HTERT RPE-1 (cell line): ENCODE results near the gene ULK2.
"Not testable (repeated sequence)": the region's sequence is repeated elsewhere in the genome, so short reads cannot be mapped to it uniquely, and the experiment has no call there.

ENCODE experiments used
- in situ Hi-C: fragments of 300-500 bp; cut with MboI; formaldehyde crosslinking; loops from 4 replicates; pipeline ENCODE4 v1.14.3; 2020; ENCODE audit warnings: low sequenced_read_pairs

The ULK2 gene

DNA sequence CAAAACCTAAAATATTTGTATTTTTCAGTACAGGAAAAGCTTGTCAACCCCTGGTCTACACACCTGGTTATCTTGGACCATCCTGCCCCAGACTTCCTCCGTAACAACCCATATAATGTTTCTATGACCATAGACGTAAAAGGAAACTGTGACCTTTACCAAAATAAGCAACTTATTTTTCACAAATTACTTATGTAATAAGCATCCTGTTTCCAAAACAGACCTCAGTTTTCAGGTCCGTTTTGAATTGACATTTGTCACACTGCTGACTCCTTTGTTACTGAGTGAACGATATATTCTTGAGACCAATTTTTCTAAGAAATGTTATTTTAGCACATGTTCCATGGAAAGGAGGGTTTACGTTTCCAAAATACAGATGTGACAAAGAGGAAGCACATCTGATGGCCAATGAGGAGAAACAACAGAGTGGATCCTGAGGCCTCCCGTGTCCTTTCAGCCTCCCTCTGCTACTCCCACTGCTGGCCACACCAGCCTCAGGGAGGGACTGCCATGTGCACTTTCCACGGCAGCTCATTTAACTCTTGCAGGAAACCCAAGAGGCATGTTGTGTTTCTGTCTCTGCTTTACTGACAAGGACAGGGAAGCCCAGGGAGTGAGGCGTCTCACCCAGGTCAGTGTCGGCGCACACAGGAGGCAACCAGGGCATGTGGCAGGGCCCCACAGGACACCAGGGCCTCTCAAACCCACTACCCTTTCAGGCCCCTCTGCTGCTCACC, 99.5 kb downstream of the ULK2 start:
- in situ Hi-C loops = no loop called here

DNA sequence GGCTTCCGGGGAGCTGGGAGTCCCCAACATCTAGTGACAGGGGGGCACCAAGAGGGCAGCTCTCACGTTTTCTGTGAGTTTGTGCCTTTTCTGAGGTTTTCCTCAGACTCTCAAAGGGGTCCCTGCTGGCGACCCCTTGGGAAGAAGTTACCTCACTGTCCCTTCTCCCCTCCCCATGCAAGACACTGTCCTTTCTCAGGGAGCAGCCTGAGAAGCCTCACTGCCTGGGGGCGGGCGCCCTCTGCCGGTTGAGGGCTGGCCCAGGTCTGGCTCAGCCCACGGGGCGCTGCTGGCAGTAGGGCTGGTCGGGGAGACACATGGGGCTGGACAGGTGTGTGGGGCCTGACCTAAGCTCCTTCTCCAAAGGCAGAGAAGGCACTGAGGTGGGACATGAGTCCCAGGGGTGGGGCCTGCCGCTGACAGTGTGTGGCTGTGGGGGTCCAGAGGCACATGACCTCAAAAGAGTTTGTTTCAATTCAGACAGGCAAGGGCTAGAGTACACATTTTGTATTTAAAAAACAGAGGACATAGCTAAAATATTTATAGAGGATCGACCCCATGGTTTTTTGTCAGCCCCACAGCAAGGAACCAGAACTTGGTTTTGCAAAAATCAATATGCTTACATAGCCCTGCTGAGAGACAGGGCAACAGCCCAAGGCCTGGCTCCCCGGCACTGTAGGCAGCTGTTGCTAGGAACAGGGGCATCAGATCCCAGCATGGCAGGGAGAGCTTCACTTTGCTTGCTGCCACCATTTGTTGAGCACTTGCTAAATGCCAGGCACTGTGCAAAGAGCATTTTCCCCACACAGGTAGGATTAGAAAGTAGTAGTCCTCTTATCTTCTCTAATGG, 101.1 kb downstream of the ULK2 start:
- in situ Hi-C loops = no loop called here

DNA sequence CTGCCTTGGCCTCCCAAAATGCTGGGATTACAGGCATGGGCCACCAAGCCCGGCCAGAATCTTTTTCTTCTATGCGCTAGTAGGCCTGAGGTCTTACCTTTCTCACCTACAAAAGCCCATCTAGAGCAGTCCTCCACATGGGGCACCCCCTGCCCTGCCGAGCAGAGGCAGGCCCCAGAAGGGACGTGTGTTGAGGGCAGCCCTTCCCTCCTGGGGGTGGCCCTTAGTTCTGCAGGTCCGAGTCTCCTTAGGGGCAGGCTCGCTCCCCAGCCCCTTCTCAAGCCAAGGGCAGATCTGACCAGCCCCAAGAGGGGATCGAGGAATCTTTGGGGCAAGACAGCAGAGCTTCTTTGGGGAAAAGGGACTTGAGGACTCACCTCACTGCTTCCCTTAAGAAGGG, 101.7 kb downstream of the ULK2 start:
- in situ Hi-C loops = no loop called here

DNA sequence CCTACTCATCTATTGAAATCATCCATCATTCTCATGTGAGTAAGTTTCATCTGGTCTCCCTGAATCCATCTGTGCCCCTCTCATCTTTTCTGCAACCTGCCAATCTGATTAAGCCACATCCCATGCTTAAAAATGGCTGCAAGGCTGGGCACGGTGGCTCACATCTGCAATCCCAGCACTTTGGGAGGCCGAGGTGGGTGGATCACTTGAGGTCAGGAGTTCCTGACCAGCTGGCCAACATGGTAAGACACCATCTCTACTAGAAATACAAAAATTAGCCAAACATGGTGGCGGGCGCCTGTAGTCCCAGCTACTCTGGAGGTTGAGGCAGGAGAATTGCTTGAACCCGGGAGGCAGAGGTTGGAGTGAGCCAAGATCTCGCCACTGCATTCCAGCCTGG, 103.7 kb downstream of the ULK2 start:
- in situ Hi-C loops = not testable (repeated sequence)

DNA sequence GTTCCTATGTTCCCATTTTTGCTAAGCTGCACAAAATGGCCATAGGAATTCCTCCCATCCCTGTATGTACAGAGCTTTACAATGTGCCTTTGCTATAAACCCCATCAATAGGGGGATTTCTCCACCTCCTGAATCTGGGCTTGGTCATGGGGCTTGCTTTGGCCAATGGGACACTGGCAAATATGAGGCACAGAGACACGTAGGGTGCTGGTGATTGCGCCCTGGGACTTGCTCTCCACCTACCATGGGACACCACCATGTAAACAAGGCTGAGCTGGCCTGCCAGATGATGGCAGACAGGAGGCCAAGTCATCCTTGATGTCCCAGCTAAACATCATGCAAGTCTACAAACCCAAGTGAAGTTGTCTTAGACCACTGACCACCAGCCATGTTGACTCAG, 104.3 kb downstream of the ULK2 start:
- in situ Hi-C loops = no loop called here

DNA sequence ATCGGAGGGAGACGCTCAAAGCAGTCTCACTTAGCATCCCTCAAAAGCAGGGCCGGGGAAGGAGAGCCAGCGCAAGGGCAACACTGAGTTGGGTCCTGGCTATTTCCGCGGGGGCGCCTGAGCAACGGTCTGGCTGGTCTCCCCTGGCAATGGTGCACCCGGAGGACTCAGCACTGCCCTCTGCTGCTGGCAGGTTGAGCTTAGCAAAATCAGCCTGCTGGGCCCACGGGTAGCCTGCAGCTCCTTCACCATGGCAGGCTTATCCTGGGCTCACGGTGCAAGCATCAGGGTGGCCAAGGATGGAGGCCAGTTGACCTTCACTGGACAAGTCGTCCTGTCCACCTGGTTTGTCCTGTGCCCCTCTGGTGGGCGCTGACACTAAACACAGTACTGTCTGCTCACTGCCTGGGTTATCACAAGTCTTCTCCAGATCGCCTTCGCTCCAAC, 105.2 kb downstream of the ULK2 start:
- in situ Hi-C loops = no loop called here

DNA sequence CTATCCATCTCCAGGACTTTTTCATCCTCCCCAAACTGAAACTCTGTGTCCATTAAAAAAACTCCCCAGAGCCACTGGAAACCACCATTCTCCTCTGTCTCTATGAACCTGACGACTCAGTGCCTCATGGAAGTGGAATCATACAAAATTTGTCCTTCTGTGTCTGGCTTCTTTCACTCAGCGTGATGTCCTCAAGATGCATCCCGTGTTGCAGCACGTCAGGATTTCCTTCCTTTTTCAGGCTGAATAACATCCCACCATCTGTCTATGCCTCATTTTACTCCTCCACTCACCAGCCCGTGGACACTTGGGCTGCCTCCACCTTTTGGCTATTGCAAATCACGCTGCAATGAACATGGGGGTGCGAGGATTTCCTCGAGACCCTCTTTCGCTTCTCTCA, 107.0 kb downstream of the ULK2 start:
- in situ Hi-C loops = no loop called here

DNA sequence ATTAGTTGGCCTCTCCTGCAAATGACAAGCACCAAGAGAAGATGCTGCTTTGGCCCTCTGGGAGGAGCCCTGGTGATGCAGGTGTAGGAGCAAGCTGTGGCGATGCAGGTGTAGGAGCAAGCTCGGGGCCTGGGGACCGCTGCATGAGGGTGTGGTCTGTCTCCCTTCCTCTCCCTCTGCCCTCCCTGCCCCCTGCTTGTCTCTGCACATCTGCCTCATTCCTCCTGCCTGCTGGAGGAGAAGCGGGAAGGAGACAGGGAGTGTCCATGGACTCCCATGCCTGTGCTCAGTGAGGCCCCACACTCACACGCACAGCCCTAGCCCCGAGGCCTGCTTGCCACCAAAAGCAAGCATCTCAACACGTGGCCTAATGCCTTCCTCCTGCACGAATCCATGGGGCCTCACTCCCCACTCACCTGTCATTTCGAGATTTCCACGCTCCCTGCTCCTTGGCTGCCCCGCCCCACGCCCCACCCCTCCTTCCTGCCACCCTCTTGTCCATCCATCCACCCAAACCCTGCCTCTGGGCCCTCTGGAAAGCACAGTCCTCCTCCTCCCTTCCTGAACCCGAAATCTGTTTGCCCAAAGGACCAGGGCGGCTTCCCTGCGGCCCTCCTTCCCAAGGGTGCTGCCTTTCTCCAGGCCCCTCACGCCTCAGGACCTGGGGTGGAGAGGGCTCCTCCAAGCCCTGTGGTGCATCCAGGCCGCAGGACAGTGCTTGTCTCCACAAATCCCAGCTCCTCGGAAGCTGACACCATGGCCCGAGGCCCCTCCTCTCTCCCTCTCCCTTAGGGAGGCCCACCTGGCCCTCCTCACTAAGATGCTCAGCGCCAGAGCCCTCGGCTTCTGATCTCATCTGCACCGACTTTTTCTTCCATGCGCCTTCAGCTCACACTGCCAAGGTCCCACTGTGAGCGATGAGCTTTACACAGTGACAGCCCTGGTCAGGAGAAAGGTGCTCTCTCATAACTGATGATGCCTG, 107.9 kb downstream of the ULK2 start:
- in situ Hi-C loops = no loop called here

DNA sequence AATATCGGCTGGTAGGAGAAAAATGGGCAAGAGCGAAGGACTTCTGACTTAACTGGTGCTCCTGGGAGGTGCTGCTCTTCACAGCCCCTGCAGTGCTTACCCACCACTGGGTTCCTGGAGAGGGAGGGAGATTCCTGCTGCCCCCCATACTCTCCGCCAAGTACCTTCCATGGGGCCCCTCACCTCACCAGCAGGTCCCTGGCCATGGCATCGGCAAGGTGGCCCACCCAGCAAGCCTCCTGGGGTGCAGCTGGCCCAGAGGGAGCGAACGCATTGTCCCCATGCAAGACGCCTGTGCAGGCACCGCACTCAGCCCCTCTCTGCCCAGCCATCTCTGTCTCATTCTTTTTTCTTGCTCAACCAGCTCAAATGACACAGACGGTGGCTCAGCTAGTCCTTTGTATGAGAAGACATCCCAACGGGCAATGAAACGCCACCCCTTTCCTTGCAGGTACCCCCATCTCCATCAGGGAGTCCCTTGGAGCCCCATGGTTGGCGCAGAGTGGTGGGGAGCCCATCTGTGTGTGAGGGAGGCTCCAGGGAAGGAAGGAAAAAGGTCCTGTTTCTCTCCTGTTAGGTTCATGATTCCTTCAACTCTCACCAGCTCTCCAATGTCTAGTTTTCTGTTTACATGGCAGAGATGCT, 110.1 kb downstream of the ULK2 start:
- in situ Hi-C loops = no loop called here

DNA sequence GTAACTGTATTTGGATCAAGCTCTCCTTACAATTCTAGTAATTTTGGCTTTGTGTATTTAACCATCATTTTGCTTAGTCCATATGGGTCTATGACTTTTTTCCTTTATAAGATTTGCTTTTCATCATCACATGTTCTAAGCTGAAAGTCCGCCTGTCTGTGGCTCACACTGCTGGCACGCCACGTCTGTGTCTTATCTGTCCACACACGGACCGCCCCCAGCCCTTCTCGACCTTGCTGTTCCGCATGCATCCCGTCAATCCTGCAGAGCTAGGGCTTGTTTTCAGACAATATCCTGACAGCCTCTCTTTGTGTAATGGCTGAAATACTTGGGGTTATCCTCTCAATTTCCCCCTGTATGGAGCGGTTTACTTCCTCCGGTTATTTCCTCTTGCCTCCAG, 111.2 kb downstream of the ULK2 start:
- in situ Hi-C loops = no loop called here

DNA sequence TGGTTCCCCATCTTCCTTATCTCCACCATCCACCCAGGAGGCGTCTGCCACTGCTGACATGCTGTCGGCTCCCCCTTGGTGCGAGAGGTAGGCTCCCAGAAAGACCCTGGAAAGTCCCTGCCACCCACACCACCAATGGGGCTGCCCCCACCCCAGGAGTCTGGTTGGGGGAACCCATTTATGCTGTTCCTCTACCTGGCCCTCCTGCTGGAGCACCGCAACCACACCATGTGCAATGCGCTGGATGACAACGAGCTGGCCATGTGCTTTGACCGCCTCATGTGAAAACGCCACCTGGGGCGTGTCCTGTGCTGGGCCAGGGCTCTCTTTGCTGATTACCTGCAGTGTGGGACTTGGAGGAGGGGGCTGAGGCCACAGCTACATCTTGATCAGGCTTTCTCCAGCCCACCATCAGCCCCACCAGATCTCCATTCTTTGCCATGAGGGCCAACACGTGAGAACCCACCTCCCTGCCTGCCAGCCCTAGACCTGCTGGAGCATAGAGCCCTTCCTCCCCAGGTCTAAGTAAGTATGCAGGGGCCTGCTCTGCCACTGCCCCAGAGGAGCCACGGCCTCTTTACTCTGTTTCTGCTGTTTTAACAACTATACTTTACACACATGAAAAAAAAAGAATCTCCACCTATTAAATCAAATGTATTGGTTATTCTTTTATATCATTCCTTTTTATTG, 111.8 kb downstream of the ULK2 start:
- in situ Hi-C loops = no loop called here

DNA sequence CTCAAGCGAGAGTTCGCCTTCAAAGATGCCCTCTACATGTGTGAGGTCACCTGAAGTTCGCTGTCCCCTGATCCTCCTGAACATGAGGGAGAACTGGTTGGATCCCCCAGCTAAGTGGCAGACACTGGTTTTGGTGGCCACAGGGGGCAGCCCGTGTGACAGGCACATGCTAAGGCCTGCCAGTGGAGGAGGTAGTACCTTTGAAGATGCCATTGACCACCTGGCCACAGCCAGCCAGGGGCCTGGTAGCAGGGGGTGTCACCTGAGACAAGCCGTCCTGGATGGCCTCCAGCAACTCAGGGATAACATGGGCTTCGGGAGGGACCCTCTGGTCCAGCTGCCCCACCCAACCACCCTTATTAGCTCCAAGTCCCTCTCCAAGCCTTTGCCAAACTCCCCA, 112.3 kb downstream of the ULK2 start:
- in situ Hi-C loops = no loop called here

DNA sequence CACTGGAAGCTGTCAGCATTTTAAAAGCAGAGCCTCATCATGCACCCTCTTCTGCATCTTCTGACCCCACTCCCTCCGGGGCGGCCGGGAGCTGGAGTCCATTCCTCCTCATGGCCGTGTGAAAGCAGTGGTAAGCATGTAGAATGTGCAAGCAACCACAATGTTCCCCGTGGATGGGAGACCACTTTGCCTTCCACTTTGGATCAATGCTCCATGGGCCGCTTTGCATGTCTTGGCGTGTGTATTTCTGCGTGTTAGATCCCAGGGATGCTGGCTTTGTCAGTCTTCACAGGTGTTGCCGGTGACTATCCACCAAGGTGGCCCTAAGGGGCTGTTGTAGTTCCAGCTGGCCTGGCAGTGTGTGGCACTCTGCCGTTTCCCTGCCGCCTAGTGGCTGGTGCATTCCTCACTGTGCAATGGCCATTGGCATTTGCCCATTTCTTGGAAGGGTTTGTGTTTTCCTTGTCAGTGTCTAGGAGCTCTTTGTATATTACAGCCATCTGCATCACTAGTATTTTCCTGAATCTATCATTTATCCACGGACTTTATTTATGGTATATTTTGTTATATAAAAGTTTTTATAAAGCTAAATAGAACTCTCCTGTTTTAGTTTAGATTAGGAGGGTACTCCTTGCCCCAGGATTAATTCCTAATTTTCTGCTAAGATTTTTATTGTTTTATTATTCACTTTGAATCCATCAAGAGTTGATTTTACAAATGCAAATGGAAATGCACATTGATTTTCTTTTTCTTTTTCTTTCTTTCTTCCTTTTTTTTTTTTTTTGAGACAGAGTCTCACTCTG, 113.9 kb downstream of the ULK2 start:
- in situ Hi-C loops = no loop called here

DNA sequence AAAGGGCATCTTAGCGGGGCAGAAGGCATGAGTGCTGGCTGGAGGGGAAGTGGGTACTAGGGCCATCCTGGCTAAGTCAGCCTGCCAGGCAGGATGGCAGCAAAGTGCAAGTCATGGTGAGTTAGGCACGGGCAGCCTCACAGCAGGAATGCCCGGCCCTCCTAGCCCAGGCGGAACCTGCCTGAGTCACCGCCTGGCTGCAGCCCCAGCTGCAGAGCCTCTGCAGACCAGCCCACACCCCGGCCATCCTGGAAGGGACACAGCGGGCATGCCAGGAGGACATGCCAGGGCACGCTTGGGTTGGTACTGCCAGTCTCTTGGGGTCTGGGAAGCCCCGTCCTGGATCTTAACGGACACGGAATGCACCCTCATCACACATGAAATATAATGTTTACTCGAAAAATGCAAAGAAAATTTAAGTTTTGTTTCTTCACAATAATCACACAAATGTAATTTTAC, 114.7 kb downstream of the ULK2 start:
- in situ Hi-C loops = no loop called here

DNA sequence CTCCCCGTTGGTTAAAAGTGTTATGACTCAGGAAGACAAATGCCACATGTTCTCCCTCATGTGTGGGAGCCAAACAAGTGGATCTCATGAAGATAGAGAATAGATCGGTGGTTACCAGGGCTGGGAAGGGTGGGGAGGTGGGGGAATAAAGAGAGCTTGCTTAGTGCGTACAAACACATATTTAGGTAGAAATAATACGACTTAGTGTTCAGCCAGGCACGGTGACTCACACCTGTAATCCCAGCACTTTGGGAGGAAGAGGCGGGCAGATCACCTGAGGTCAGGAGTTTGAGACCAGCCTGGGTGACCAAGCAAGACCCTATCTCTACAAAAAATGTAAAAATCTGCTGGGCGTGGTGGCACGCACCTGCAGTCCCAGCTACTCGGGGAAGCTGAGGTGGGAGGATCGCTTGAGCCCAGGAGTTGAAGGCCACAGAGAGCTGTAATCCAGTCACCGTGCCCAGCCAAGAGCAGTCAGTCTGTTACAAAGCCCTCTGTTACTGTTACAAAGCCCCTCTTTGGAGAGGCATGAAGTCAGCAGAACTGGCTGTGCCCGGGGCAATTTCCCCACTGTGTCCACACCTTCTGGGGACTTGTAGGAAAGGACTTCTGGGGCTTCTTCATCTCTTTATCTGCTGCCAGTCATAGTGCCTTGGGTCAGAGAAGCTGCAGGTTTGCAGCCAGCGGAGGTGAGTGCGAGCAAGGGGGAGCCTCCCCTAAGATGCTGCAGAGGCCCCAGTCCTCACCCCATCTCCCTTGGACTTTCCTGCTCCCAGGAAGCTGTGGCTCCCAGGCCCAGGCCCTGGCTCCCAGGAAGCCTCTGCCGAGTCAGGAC, 115.3 kb downstream of the ULK2 start:
- in situ Hi-C loops = no loop called here

DNA sequence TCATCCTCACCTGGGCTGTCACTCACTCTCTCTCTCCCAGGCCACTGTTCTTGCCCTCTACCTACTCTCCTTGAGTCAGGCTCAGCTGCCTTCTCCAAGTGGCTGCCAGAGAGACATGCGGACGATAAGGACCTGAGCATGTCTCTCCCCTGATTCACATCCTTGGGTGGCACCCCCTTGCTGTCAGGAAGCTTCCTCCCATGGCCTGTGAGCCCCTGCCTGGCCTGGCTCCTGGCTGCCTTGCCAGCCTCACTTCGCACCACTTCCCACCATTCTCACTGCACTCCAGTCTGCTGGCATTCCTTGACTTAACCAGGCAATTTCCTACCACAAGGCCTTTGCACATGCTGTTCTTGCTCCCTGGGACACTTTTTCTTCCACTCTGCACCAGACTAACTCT, 116.9 kb downstream of the ULK2 start:
- in situ Hi-C loops = no loop called here

DNA sequence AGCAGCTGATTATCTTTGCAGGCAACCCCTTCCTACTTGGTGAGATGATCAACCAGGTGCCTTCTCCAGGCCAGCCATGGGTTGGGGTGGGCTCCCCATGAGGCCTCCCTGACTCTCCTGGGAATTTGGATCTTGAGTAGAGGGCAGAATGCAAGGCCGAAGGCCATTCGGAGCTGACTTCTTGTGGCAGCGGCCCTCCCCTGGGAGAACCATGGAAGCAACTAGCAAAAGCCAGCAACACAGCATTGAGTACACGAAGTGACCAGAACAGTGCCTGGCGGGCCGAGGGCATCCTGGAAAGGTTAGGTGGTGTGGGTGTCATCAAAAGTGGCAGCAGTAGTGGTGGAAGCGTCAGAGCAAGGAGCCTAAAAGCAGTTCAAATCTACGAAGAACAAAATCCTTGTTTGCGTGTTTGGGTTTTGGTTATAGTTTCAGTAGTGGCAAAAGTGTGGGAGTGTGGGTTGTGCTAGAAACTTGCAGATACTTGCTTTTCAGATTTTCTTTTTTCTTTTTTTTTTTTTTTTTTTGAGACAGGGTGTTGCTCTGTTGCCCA, 117.6 kb downstream of the ULK2 start:
- in situ Hi-C loops = no loop called here

DNA sequence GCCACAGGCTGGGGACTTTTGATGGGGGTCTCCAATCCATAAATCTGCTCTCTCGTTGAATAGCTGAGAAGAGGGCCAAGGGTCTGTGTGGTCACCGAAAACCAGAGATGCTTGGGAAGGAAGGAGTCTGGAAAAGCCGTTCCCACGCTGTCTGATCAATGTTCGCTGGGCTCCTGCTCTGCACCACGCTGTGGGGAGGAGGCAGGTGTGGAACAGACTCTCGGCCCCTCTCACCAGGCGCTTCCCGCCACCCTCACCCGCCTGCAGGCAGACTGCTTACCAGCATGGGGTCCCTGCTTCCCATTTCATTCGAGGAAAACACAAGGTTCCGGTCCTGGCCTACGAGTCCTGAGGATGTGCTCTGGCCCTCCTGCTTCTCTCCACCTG, 118.9 kb downstream of the ULK2 start:
- in situ Hi-C loops = no loop called here
